ENCODE results near the gene SPOCK3. TPM values are rescaled to one million over a fixed set of nuclear protein-coding genes. Genes with fewer than 3 reads are reported as not detected.
"Not testable (repeated sequence)": the region's sequence is repeated elsewhere in the genome, so short reads cannot be mapped to it uniquely, and the experiment has no call there.

SPOCK3 gene
- total and polyA plus RNA-seq, 3 donors from 2014 or later = 0.16 to 1.5 (median 0.68) TPM

GRCh38 chr4:166798126-166798525 is 436.2 kb downstream of the SPOCK3 start:
- intact Hi-C loops (cut with DNase I; ENCODE audit: low total_unique reads) = no loop called here
- Histone ChIP-seq H3K9me3 (no peaks in the 10 kb centered on the region), H3K4me1 (no peaks in the 10 kb centered on the region), H3K4me3 (no peak overlapping the region), H3K27me3 (no peaks in the 10 kb centered on the region), H3K27ac (no peak overlapping the region), H3K36me3 (ENCODE audit: low read depth, missing control alignments) (no peaks in the 10 kb centered on the region)
- no peak for DNase-seq
- WGBS, 2 donors = 34 to 47% methylated on average over 3 of the region's 3 CpGs
- TF ChIP-seq POLR2A (IDR thresholded peaks at IDR 0.05) (no peak), CTCF (IDR thresholded peaks at IDR 0.05) (no peak)

GRCh38 chr4:166777760-166778159 is 456.5 kb downstream of the SPOCK3 start:
- DNase-seq = no peak
- Histone ChIP-seq H3K4me3 (no peak overlapping the region), H3K36me3 (ENCODE audit: low read depth, missing control alignments) (no peaks in the 10 kb centered on the region), H3K27ac (no peak overlapping the region), H3K4me1 (no peaks in the 10 kb centered on the region), H3K9me3 (no peaks in the 10 kb centered on the region), H3K27me3 (no peaks in the 10 kb centered on the region)
- intact Hi-C loops (cut with DNase I; ENCODE audit: low total_unique reads) = no loop called here
- TF ChIP-seq CTCF (IDR thresholded peaks at IDR 0.05) (no peak), POLR2A (IDR thresholded peaks at IDR 0.05) (no peak)

DNA sequence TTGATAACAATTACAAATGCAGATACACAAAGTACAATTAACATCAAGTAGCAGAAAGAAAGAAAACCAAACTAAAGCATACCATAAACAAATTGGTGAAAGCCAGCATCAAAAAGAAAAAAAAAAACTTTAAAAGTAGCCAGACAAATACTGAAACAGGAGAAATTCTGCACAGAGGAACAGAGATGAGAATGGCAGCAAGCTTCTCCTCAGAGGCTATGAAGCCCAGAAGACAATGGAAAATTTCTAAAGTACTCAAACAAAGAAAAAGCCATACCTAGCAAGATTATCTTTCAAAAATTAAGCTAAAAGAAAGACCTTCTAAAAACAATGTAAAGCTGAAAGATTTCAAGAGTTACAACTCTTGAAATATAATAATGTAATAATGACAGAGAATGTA is 471.3 kb downstream of the SPOCK3 start:
- no peak overlapping the region for H3K27ac ChIP-seq
- intact Hi-C loops (cut with DNase I; ENCODE audit: low total_unique reads) = no loop called here

DNA sequence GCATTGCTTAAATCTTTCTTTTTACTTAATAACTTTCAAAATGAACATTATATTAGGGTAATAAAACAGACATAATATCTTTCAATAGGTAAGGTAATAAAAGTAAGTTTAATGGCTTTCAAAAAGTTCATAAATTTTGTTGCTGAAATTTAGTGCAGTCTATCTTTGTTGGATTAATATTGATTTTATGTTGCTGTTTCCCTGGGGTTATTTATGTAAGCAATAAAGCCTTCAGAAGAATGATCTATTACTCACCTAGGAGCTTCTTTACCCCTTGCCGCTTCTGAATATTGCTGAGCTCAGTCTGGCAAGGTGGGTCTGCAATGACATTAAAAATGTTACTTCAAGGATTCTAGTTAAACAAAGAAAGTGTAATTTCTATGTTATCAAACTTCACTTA is 492.6 kb downstream of the SPOCK3 start:
- H3K36me3 ChIP-seq (ENCODE audit: low read depth, missing control alignments) = no peaks in the 10 kb centered on the region
- H3K4me1 ChIP-seq = no peaks in the 10 kb centered on the region
- WGBS, 2 donors = 68 to 70% methylated on average over 1 of the region's 1 CpG
- DNase-seq = no peak
- H3K27ac ChIP-seq = no peak overlapping the region
- H3K9me3 ChIP-seq = no peaks in the 10 kb centered on the region
- no peak overlapping the region for H3K4me3 ChIP-seq
- TF ChIP-seq POLR2A (IDR thresholded peaks at IDR 0.05) (no peak), CTCF (IDR thresholded peaks at IDR 0.05) (no peak)
- intact Hi-C loops (cut with DNase I; ENCODE audit: low total_unique reads) = no loop called here
- H3K27me3 ChIP-seq = no peaks in the 10 kb centered on the region

More for the DNA sequence above, 471.3 kb downstream of the SPOCK3 start:
- no peak for DNase-seq
- no peak overlapping the region for H3K4me3 ChIP-seq
- H3K9me3 ChIP-seq = no peaks in the 10 kb centered on the region
- no peaks in the 10 kb centered on the region for H3K4me1 ChIP-seq
- H3K27me3 ChIP-seq = no peaks in the 10 kb centered on the region
- TF ChIP-seq POLR2A (IDR thresholded peaks at IDR 0.05) = no peak
- no peak for TF ChIP-seq CTCF (IDR thresholded peaks at IDR 0.05)
- no peaks in the 10 kb centered on the region for H3K36me3 ChIP-seq (ENCODE audit: low read depth, missing control alignments)

DNA sequence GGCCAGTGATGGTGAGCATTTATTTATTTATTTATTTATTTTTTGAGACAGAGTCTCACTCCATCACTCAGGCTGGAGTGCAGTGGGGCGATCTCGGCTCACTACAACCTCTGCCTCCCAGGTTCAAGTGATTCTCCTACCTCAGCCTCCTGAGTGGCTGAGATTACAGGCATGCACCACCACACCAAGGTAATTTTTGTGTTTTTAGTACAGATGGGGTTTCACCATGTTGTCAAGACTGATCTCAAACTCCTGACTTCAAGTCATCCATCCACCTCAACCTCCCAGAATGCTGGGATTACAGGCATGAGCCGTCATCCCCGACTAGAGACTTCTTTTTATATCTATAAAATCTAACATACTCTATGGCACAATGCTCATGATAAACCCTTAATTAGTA is 495.1 kb downstream of the SPOCK3 start:
- DNase-seq; H3K36me3 ChIP-seq (ENCODE audit: low read depth, missing control alignments); H3K27ac ChIP-seq; H3K4me1 ChIP-seq; H3K9me3 ChIP-seq; H3K27me3 ChIP-seq; H3K4me3 ChIP-seq; intact Hi-C loops (cut with DNase I; ENCODE audit: low total_unique reads): not testable (repeated sequence)
- WGBS, 2 donors = 90 to 95% methylated on average over 4 of the region's 4 CpGs
